RWPE2 (cell line): ENCODE results near the gene DNAJC18.
"Not testable (repeated sequence)": the region's sequence is repeated elsewhere in the genome, so short reads cannot be mapped to it uniquely, and the experiment has no call there.

Experiments
- ATAC-seq: fragments of 200-7000 bp; cut with Tn5 transposase; 3 replicates; pipeline ENCODE4 v1.9.1; 2021; ENCODE audit warnings: low read depth
- DNase-seq: peaks from one replicate; pipeline ENCODE4 v3.0.0-alpha.2; 2020; ENCODE audit warnings: low spot score
- H3K27ac ChIP-seq: fragments of 450-650 bp; 2 replicates; pipeline ENCODE4 v1.5.1; 2017; ENCODE audit warnings: mild to moderate bottlenecking; ENCODE audit not compliant: poor library complexity, severe bottlenecking
- H3K27me3 ChIP-seq: fragments of 250-450 bp; sonication (Bioruptor Pico); 2 replicates; pipeline ENCODE4 v1.5.1; 2021; ENCODE audit warnings: mild to moderate bottlenecking, moderate library complexity; ENCODE audit not compliant: insufficient read depth, poor library complexity, severe bottlenecking
- H3K36me3 ChIP-seq: fragments of 250-450 bp; sonication (Bioruptor Pico); 2 replicates; pipeline ENCODE4 v1.5.1; 2020; ENCODE audit warnings: low read depth, mild to moderate bottlenecking, moderate library complexity
- H3K4me1 ChIP-seq: fragments of 250-450 bp; sonication (Bioruptor Pico); 2 replicates; pipeline ENCODE4 v1.5.1; 2021; ENCODE audit warnings: mild to moderate bottlenecking, moderate library complexity; ENCODE audit not compliant: insufficient read depth, poor library complexity, severe bottlenecking
- H3K4me3 ChIP-seq: fragments of 250-450 bp; sonication (Bioruptor Pico); 2 replicates; pipeline ENCODE4 v1.5.1; 2021; ENCODE audit warnings: mild to moderate bottlenecking, moderate library complexity; ENCODE audit not compliant: severe bottlenecking
- H3K9me3 ChIP-seq: fragments of 250-450 bp; sonication (Bioruptor Pico); 2 replicates; pipeline ENCODE4 v1.5.1; 2021; ENCODE audit warnings: mild to moderate bottlenecking, moderate library complexity; ENCODE audit not compliant: severe bottlenecking
- CTCF ChIP-seq: fragments of 450-650 bp; IDR thresholded peaks from one replicate; pipeline ENCODE4 v1.5.1; 2017; ENCODE audit warnings: mild to moderate bottlenecking, moderate library complexity; ENCODE audit not compliant: poor library complexity, severe bottlenecking

The DNAJC18 gene

GRCh38 chr5:139410993-139411828 lies 28.1 kb downstream of the DNAJC18 start:
- no peak for TF ChIP-seq CTCF
- no peak overlapping the region for H3K4me3 ChIP-seq
- H3K36me3 ChIP-seq, result no peaks in the 10 kb centered on the region
- no peaks in the 10 kb centered on the region for H3K9me3 ChIP-seq
- DNase-seq (peak; percentile 19), ATAC-seq (no peak)
- no peaks in the 10 kb centered on the region for H3K4me1 ChIP-seq
- no peak overlapping the region for H3K27ac ChIP-seq
- no peaks in the 10 kb centered on the region for H3K27me3 ChIP-seq

GRCh38 chr5:139410121-139410992 lies 29.0 kb downstream of the DNAJC18 start:
- no peak overlapping the region for H3K4me3 ChIP-seq
- no peak overlapping the region for H3K27ac ChIP-seq
- DNase-seq, result peak; percentile 11
- H3K4me1 ChIP-seq, result no peaks in the 10 kb centered on the region
- H3K27me3 ChIP-seq, result no peaks in the 10 kb centered on the region
- ATAC-seq, result no peak
- H3K9me3 ChIP-seq, result no peaks in the 10 kb centered on the region
- no peak for TF ChIP-seq CTCF
- no peaks in the 10 kb centered on the region for H3K36me3 ChIP-seq

- H3K9me3 ChIP-seq, ATAC-seq, H3K36me3 ChIP-seq, H3K27me3 ChIP-seq, H3K4me3 ChIP-seq, H3K27ac ChIP-seq, H3K4me1 ChIP-seq: not testable (repeated sequence)
- peak; percentile 27 for DNase-seq
These were observed 30.2 kb downstream of the DNAJC18 start for GRCh38 chr5:139409116-139409515.

- H3K27ac ChIP-seq, result no peak overlapping the region
- H3K4me3 ChIP-seq, result no peak overlapping the region
- peaks cover 7% of the 10 kb centered on the region for H3K4me1 ChIP-seq
- H3K27me3 ChIP-seq, result no peaks in the 10 kb centered on the region
- peak; percentile 10 for DNase-seq
- H3K9me3 ChIP-seq, result no peaks in the 10 kb centered on the region
- H3K36me3 ChIP-seq, result no peaks in the 10 kb centered on the region
- ATAC-seq, result no peak
- TF ChIP-seq CTCF, result no peak
These were observed 31.1 kb downstream of the DNAJC18 start for GRCh38 chr5:139408191-139408590.

- no peak for ATAC-seq
- Histone ChIP-seq H3K4me1 (peaks cover 10% of the 10 kb centered on the region), H3K4me3 (no peak overlapping the region), H3K36me3 (no peaks in the 10 kb centered on the region), H3K27me3 (no peaks in the 10 kb centered on the region), H3K9me3 (no peaks in the 10 kb centered on the region), H3K27ac (no peak overlapping the region)
- no peak for TF ChIP-seq CTCF
- DNase-seq, result peak; percentile 9
These were observed 31.8 kb downstream of the DNAJC18 start for GRCh38 chr5:139407517-139407916.
